Kidney glomerular epithelial cell (primary cell): ENCODE data around the gene HDAC4.

Experiments
- DNase-seq: peaks from one replicate; lab custom pipeline; 2025; lab: John Stamatoyannopoulos, UW

Gene HDAC4

DNA sequence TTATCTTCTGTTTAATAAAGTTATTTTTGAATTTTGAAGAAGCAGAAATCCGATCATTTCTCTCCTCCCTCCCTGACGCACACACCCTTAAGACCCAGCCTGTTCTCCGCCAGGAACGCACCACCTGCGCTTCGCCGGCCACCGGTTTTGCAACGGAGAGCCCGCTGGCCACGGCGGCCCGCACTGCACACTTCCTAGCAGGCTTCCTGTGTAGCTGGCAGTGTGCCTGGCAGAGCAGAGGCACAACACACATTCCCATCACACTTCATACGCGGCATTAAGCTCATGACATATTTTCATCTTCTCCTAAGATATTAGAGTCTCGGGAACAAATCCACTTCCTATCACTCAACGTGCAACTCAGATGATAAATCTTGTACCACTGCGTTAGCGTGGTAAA, 148.0 kb downstream of the HDAC4 start:
- no peak for DNase-seq

DNA sequence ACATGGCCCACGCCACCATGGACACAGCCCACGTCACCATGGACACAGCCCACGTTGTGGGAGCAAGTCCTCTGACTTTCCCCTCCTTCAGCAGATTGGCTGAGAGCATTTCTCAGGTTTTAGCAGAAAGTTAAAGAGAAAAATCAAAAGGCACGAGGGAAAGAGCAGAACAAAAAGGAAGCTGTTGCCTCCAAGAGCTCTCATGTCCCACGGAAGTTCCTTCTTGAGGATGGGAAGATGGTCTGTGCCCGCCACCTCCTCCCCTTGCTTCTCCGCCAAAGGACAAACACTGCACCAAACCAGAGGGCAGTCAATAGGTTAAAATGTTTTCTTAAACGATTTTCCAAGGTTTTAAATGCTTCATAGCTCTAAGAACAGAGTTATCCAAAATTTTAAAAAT, 148.4 kb downstream of the HDAC4 start:
- no peak for DNase-seq

DNA sequence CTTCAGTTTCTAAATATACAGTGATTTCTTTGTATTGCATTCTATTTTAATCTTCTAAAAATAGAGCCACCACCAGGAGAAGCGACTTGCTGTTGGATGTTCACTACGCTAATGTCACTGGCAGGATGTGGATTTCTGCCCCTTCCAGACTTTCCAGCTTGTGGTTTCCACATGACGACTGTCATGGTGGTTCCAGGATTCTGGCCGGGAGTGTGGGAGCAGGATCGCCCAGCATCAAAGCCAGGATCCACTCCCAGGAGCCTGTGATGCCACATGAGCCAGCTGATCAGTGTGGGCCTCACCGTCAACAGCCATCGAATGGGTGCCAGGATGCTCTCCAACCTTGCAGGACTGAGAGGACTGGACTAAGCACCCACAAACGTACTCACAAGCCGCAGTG, 148.8 kb downstream of the HDAC4 start:
- DNase-seq = no peak

DNA sequence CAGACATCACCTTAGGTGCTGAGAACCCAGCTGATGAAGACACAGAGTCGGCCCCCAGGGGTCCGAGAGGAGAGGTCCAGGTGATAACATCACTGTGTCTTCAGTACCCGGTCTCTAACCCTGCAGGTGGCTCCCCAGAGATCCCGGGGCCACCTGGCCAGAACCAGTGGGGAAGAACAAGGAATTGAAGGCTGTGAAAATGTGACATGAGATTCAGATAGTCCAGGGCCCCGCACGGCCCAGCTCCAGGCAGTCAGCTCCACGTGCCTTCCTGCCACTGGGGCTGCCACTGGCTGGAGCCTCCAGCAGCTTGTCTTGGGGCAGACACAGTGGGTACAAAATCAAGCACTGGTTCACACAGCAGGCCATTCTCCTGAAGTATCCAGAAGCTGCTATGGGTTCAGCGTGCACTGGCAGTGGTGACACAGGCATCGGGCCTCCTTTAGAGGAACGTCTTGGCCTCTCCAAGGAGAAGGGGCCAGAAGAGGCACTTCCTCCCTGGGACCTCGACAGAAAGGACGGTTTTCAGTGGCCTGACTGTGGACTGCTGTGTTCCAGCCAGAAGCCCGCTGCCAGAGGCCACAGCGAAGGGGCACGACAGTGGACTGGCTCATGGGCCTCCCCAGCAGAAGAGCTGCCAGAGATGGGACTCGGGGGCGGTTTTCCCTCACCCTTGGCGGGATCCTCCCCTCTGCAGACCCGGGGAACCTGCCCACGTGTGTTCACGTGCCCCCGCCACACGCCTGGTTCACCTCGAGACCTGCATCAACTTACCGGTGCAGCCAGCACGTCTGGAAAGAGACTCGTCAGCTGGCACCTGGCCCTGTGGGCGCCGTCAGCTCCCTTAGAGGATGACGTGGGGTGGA, 150.4 kb downstream of the HDAC4 start:
- no peak for DNase-seq

DNA sequence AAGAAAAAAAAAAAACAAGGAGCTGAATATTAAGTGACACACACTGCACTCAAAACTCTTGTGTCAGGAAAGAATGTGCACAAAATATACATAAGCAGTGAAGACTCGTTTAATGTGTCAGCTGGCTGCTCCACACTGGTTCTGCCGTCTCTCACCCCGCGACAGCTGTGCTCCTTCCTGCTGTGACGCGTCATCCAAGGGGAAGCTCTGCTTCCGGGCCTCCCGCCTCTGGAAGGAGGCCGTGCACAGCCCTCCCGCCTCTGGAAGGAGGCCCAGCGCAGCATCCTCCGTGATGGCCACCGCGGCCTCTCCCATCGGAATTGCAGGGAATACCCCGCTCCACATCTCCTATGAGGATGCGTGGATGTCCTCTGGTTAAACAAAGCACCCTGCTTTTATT, 151.0 kb downstream of the HDAC4 start:
- no peak for DNase-seq

DNA sequence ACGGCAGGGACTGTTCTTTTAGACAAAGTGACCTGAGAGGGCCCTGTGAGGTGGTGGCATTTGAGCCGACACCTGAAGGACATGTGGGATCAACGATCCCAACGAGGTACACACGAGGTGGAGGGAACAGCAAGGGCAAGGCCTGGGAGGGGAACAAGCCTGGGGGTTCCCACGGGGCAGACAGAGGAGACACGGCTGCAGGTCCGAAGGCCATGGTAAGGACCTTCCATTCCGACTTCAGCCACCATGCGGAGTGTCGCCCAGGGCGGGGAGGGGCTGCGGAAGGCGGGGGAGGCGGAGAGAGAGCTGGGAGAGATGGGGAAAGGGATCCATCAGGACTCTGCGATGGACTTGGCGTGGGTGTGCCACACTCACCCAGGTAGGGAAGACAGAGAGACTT, 151.8 kb downstream of the HDAC4 start:
- DNase-seq = no peak

DNA sequence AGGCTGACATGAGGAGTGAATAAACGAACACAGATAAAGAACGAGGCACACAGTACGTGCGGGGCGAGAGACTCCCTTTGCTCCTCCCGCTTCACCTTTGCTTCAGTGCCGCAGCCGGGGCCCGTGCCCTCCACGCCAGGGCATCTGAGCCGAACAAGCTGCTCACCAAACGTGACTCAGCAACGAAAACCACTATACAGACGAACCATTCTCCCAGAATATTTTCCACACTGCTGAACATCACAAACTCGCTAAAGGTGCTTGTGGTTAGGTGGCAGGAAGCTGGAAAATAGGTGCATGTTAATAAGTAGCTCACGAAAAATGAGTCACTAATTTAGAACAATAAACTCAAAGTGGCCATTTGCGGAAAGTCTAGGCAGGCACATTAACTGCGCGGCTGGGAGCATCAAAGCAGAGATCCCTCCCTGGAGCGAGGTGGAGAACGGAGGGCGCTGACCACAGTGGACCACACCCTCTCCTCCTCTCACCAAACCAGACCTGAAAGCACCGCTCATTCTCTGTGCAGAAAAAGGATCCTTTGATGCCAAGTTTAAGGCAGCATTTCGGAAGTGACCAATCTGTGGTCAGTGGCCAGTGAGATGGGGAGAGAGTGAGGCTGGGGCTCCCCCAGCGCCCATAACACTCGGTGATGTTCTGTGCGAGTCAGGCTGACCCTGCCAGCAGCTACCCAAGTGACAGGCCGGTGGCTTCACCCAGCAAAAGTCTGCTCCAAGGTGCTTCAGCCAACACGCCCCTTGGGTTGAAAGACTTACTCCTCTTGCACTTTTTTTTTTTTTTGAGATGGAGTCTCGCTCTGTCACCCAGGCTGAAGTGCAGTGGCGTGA, 153.2 kb downstream of the HDAC4 start:
- DNase-seq = peak; percentile 100

DNA sequence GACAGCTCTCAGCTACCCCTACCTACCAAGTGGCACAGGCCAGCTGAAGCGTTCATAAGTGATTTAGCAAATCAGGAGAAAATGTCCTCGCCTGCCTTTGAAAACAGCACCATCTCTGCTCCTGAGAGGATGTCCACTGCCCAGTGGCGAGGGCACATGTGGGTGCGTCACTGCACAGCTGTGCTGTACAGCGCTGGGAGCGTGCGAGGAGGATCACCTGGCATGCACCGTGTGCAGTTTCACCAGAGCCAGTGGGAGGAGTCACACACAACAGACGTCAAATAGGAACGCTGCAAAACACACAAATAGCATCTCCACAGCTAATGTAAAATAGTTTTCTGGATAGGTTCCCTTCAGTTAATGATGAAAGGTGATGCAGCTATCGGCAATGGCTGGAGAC, 154.1 kb downstream of the HDAC4 start:
- DNase-seq = peak; percentile 27

DNA sequence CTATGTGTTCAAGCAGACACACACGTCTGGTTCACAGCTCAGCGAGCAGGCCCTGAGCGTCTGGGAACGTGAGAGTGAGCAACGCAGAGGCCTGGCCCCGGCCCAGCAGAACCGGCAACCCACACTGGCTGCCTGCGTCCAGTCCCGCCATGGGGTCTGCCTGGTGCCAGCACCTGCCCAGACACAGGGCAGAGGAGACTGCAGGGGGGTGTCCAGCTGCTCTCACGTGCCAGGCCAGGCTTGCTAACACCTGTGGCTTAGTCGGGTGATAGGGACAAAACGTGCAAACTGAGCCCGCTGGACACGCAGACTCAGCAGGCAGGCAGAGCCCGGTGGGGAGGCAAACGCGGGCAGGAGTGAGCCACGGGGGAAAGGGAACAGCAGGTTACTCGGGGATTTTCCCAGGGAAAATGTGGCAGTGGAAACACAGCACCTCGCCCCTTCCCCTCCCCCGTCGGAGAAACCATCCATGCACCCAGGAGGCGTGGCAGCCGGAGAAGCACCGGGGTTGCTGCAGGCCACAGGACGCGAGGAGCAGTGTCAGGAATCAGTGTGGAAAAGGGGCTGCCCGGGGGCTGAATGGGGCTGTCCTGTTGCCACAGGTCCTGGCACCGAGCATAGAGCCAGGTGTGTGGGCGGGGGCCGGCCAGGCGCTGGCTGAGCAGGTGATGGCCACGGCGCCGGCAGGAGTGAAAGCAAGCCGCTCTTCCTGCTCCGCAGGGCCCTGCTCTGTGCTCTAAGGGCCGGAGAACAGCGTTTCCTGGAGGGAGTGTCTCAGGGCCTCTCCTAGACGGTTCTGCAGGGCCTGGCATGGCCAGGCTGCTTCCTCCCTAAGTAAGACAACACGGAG, 154.7 kb downstream of the HDAC4 start:
- DNase-seq = no peak

DNA sequence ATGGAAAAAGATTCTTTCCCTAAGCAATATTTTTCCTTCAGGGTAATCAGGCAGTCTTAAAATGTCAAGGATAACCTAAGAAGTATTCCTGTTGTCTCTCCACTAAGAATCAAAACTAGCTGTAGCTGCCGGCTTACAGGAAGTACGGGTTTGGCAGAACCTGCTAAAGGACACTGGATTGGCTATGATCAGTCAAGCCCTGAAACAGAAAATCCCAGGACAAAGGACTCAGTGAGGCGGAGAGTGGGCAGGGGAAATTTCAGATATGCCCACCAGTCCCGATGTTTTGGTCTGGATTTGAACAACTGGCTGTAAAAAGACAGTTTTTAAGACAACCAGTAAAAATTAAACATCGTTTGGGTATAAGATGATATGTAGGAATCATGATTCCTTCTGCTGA, 155.7 kb downstream of the HDAC4 start:
- DNase-seq = no peak

DNA sequence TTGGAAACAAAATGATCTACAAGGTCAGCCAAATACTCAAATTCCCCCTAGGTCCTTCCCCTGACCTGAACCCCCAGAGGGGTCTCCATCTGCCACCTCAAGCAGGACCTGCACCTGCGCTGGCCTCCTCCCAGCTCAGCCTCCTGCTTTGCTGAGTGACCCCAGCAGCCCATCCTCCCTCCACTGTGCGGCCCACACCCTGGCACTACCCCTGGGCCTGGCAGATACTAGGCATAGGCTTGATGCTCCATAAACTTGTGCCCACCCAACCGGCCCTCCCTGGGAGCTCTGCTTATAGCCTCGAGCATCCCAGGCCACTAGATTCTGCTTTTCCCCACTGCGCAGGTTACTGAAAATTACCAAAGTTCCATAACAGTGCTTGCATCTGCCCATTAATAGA, 156.2 kb downstream of the HDAC4 start:
- no peak for DNase-seq

DNA sequence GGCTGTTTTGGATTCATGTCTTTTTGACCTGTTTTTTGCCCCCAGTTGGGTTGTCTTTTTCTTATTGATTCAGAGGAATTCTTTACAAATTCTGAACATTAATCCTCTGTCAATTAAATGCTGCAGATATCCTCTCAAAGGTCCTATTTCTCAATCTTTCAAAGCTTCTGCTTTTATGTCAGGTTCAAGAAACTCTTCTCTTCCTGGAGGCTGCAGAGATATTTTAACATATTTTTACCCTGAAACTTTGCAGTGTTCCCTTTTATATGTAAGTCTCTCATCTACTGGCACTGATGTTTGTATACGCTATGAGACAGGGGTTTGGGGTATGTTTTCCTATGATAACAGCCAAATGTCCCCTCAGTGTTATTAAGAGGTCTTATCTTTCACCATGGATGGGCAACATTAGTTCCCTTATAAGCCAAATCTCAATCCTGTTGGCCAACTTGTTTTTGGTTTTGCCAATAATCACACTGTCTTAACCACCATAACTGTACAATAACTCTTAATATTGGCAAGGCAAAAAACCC, 159.3 kb downstream of the HDAC4 start:
- no peak for DNase-seq

DNA sequence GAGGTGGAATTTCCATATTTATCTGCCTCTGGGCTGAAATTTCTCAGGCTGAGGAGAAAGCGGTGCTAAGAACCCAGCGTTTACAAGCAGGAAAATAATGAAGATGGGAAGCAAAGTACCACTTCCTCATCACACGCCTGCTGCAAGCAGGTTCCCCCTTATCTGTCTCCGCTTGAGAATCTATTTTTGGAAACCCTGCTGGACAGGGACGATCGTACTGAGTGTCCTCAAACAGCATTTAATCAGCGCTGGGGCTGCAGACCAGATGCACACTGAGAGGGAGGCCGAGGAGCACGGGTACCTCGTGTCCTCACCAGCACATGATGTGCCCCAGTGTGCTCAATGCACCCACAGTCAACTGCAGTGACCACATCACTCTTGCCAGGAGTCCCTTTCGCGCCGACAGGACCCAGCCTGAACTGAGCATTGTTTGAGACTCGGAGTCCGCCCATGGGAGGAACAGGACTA, 160.4 kb downstream of the HDAC4 start:
- DNase-seq = no peak

DNA sequence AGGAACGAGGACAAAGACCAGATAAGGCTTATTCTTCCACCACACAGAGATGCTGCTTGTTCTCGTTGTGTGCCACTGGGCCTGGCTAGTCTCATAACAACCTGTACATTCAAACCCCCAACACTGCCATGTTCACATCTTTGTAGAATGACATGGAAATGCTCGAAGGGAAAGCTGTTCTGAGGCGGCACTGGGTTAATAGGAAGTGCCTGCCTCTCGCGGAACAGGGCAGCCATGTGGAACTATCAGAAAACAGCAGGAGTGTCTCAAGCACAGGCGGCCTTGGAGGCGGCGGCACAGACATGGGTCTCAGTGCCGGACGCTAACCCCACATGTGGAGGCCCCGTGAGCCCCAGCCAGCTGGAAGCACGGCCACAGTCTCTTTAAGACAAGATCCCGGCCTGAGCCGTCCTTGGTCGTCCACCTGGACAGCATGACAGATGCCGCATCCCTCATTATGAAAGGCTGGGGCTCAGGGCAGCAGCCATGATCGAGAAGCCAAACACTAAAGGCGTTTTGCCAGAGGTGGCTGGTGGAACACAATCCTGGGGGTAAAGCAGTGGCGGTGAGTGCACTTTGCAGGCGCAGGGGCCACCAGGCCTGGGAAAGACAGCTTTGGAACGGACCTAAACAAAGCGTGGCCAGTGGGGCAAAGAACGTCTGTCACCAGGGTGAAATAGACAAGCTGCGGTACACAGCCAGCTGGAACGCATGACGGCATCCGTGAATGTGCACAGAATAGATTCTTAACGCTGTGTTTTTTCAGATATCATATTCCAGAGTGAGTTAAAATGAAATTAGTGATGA, 161.0 kb downstream of the HDAC4 start:
- no peak for DNase-seq

DNA sequence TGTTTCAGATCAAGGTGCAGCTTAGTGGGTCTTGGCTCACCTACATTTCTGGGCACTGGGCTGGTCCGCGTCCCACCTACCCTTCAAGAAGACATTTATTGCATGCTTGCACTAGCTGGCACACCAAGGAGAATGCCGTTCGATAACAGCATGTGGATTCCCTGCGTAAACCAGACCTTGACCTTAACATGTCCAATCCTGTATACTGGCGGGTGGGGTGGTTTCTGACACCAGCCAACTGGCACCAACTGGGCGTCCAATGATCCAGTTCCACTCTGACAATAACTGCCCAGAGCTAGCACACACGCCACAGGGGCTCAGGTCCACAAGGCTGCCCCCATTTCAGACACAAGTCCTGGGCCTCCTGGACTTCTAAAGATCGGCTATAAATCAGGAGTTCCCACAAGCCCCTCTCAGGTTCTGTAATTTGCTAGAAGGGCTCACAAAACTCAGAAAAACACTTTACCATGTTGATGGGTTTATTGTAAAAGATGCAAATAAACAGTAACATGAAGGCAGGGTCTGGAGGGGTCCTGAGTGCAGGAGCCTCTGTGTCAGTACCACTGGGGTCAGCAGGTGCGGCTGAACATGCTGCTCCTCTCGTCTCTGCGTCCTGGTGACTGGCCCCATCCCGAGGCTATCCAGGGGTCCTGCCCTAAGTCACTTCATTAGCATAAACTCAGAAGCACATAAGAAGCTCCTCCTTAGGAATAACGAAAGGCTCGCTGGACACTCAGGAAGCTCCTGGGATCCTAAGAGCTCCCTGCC, 161.8 kb downstream of the HDAC4 start:
- DNase-seq = no peak

DNA sequence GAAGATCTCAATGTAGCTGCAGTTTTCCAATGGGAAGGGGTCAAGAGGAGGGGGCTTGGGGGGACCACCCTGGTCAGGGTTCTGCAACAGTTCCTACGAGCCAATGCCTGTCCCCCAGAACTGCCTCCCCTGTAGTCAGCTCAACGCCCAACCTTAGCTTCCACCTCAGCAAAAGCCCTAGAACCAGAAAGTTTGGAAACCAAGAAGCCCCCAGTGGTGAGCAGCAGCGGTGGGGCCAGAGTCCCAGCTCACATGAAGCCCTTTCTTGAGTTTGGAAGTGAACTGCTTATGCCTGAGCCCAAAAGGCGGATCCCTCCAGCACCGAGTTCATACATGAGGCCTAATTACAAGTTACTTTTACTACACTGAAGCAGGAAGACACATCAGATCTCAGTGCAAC, 162.4 kb downstream of the HDAC4 start:
- no peak for DNase-seq

DNA sequence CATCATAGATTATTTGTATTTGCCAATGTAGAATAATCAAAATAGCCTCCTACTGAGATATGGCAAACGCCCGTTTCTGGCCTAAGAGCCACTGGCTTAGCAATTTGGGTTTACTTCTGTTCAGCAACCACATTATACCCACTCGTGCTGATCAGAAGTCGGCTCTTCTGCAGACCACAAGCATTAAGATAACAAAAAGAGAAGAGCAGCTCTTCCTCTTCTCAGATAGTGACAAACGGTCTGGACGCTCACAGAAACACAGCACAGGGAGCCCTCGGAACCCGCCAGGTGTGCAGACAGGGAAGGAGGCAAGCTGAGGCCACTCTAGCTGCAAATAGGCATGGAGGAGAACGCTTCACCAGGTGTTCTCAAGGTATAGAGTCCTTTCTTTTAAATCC, 164.0 kb downstream of the HDAC4 start:
- DNase-seq = no peak

DNA sequence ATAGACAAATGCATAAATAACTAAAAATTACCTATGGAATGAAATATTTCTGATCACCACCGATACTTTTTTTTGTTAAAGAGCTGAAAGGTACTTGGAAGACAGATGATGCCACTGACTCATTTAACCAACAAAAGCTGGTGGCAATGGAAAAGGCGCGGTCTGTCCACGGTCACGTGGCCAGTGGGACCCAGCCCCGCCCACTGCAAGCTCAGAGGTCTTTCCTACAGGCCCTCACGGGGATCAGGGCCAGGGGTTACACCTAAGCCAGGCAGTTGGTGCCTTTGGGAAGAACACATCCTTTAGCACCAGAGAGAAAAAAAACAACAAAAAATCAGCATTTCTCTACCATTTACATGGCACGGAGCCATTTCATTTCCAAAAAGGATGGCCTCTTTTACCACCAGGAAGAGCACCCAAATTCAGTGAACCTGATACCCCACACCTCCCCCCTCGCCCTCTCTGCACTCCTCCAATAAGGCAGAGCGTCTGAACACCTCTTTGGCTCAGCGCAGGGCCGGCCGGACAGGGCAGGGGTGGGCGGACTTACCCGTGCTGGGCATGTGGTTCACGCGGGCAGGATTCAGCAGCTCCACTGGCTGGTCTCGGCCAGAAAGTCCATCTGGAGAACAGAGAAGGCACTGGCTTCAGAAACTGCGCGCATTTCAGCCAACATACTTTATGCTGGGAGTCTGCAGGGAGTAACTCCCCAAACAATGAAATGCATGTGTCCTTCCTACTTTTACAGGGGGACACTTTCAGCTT, 164.6 kb downstream of the HDAC4 start:
- DNase-seq = no peak

DNA sequence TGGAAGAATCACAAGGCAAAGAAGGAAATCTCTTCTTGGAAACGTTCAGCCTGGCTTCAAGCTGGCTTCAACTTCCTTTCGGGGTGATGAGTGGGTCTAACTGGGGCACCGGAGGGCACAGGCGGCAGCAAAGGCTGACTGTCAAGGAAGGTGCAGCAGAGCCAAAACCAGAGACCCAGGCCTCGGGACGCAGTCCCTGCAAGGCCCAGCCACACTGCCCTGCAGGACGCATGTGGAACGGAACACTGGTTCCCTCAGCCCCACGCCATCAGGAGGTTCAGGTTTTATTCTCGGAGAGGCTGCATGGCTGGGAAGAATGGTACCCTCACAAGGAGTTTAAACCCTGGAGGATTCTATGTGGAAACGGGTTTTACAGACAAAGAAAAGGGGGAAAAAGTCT, 165.5 kb downstream of the HDAC4 start:
- DNase-seq = no peak
